Measurements from ENCODE around the gene ATP6V0E1.

The ATP6V0E1 gene

DNA sequence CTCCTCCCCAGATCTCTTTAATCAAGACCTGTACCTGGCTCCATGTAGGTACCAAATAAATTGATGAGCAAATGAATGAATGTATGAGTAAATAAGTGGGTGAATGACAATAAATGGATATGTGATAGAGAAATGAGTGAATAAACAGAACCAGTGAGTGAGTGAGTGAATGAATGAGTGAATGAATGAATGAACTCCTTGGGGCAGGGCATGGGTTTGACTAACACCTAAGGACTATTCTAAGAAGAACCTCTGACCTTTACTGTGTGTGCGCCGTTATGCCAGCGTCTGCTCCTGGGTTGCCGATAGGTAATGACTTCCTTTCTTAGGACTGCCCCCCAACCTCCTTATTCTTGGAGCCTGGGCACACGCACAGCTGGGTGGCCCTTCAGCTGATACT lies 26.1 kb upstream of the ATP6V0E1 start:
- DNase-seq, result no peak

DNA sequence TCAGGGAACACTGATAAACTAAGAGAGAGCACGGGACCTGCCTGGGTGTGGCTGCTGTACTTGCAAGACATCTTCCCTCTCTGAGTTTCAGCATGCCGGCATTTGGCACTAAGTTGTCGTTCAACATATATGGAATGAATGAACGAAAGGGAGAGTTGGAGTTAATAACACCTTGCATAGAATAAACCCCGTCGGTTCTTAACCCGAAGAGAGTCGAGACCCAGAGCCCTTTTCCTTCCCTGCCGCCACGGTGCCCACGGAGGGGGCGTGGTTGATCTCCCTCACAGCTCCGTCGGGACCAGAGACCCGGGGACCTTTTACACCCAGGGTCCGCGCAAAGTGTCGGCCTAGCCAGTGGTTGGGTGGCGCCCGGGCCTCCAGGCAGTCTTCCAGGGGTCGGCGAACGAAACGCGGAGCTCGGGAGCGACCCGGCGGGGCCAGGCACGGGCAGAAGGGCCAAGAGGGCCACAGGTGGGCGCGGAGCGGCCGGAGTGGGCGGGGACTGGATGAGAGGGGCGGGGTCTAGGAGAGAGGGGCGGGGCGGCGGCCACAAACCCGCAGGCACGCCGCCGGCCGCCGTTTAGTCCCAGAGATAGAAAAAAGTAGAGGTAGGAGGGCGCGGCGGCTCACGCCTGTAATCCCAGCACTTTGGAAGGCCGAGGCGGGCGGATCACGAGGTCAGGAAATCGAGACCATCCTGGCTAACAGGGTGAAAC lies 25.1 kb upstream of the ATP6V0E1 start:
- peak; percentile 30 to 45 for DNase-seq

DNA sequence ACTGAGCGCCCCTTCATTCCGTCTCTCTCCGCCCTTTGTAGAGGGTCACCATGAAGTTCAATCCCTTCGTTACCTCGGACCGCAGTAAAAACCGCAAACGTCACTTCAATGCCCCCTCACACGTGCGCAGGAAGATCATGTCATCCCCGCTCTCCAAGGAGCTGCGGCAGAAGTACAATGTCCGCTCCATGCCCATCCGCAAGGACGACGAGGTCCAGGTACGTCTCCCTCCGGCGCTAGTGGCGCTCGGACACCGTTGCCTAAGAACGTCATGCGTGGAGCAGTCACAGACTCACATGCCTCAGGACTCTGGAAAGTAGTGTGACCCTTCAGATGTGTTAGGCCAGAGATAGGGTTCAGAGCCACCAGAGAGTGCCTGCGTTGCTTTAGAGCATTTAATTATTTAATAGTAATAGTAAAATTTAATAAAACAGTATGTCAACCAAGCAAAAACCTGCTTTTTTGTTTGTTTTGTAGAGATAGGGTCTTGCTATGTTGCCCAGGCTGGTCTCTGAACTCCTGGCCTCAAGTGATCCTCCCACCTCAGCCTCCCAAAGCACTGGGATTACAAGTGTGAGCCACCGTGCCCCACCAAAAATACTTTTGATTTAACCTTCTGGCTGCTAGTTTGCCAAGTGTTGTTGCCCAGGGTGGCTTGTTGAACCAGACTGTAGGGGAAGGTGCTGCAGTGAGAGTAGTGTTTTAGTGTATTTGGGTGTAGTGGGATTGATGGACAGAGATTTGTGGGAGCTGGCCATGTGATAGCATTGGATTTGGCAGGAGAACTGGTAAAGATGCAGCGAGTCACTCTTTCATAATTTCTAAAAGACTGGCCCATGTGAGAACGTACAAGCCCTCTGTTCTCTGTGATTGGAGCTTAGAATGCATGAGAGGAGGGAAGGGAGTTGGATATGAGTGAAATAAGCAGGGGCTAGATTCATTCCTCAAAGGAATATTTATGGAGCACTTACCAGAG lies 23.5 kb upstream of the ATP6V0E1 start:
- DNase-seq, result no peak

DNA sequence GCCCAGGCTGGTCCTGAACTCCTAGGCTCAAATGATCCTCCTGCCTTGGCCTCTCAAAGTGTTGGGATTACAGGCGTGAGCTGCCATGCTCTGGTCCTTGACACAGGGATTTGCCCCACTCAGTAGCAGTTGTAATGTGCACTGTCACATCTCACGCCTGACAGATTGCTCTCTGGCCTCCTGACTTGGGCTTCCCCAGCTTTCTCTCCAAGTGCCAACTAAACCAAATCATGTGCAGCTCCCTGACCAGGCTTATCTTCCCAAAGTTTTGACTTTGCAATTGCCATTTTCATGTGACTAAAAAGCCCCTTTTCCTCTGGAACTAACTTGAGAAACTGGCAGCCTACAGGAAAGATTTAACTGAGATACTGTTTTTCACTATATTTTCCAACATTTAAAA lies 13.7 kb upstream of the ATP6V0E1 start:
- no peak for DNase-seq

DNA sequence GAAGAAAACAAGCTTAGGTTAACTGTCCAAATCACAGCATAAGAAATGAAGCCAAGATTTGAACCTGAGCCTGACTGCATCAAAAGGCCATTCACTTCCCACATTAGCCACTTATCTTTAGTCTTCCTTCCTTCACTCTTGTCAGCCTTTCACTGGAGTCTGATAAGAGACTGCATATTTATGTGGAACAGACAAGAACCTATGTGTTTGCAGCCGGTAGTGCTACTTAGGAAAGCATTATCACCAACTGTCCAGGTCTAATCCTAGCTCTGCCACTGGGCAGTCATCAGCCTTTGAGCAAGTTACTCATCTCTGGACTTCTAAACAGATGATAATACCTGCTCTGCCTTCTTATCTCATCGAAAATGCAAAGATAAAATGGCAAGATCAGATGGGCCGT lies 12.1 kb upstream of the ATP6V0E1 start:
- DNase-seq, result no peak

DNA sequence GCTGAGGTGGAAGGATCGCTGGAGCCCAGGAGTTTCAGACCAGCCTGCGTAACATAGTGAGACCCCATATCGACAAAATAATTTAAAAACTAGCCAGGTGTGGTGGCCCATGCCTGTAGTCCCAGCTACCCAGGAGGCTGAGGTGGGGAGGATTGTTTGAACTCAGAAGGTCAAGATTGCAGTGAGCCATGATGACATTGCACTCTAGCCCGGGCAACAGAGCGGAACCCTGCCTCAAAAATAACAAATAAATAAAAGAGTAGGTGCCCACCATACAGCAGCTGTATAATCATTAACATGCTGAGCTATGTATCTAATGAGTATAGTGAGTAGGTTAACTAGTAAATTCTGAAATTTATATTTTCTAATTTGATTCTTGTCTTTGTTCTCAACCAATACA lies 11.0 kb upstream of the ATP6V0E1 start:
- no peak for DNase-seq

DNA sequence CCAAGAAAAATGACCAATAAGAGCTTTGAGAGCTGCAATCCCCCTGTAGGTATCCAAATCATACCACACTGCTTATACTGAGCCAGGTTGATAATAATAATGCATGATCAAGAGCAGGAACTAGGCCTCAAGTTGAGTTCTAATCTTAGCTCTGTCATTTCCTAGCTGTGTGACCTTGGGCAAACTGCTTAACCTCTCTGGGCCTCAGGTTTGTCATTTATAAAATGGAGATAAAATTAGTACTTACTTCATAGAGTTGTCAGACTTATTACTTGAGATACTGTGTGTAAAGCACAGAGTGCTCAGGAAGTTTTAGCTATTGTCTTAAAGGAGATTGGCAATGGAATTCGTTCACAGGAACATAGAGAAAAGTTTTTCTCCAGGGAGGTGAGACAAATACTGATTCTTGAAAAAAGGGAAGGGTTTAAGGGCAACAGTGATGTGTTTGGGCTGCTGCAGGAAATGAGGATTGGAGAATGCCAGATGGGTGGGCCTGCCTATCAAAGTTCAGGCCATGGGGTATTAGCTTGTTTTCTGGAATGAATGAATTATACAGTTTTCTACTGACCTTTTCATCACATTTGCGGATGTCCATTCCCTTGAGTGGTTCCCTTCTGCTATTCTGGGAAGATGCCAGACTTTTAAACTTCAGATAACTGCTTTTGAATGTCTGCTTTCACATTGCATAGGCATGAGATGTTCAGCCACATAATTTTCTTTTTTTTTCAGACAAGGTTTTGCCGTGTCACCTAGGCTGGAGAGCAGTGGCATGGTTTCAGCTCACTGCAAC lies 10.2 kb upstream of the ATP6V0E1 start:
- no peak for DNase-seq

DNA sequence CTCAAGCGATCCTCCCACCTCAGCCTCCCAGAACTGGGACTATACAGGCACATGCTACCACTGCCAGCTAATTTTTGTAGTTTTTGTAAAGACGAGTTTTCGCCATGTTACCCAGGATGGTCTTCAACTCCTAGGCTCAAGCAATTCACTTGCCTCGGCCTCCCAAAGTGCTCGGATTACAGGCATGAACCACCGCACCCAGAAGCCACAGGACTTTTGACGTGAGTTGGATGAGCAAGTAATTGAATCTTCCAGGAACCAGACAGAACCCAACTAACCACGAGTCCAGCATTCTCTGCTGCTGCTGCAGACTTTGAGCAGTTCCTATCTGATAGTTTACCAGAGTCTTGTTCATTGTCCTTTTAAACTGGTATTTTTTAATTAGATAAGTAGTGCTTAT lies 9.6 kb upstream of the ATP6V0E1 start:
- DNase-seq, result no peak

DNA sequence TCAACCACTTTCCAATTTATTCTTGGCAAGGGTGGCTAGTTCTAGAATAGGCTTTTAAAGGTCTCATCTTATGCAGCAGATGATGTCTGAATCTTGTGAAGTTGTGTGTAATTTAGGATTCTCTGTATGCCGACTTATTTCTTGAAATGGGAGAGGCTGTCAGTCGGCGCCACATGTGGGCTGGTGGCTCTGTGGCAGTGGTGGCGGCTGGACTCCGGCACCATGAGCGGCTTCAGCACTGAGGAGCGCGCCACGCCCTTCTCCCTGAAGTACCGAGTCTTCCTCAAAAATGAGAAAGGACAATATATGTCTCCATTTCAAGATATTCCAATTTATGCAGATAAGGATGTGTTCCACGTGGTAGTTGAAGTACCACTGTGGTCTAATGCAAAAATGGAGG lies 8.3 kb upstream of the ATP6V0E1 start:
- no peak for DNase-seq

DNA sequence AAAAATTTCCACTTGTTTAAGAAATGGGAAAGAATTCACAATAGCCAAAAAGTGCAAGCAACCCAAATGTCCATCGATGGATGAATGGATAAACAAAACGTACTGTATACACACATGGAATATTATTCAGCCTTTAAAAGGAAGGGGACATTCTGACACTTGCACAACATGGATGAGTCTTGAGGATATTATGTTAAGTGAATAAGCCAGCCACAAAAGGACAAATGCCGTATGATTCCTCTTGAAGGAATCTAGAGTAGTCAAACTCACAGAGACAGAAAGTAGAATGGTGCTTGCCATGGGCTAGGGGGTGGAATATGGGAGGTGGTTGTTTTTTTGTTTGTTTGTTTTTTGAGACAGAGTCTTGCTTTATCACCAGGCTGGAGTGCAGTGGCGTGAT lies 3.8 kb upstream of the ATP6V0E1 start:
- no peak for DNase-seq

DNA sequence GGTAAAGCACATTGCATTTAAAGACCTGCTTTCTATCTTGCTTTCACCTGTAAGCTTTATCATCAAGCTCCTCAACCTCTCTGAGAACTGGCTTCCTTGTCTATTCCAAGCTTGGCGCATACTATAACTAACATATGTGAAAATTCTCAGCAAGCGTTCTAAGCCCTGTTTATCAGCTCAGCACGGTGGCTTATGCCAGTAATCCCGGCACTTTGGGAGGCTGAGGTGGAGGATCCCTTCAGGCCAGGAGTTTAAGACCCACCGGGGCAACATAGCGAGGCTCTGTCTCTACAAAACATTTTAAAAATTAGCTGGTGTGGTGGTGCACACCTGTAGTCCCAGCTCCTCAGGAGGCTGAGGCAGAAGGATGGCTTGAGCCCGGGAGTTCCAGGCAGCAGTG lies 1.6 kb upstream of the ATP6V0E1 start:
- DNase-seq, result no peak

DNA sequence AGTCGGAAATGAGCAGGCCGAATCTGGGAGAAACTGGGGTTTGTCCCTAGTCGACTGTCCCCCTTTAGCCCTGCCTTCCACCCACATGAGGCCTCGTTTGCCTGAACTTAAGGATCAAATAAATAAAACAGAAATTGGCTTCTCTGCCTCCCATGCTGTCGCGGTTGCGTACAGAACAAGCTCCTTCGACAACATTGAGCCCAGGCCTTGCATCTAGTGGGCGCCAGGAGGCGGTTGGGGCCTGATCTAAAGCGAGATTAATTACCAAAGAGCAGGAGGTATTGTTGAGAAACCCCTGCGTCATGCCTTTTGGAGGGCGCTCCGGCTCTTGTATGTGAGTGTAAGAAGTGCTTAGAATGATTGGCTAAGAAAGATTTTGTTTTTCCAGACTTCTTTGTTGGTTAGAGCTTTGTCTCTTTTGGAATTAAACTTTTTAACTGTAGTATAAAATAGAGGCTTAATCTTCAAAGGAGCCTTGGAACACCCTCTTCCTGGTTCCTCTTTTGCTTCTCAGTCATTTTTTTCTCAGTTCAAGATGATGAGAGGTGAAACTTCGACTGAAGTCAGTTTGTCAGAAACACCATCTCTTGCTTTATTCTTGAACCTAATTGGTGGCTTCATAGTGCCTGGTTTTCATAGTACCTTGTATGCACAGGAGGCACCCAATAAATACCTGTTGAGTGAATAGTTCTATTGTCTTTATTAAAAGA lies 828 bp downstream of the ATP6V0E1 start:
- DNase-seq, result peak; percentile 41 to 69

DNA sequence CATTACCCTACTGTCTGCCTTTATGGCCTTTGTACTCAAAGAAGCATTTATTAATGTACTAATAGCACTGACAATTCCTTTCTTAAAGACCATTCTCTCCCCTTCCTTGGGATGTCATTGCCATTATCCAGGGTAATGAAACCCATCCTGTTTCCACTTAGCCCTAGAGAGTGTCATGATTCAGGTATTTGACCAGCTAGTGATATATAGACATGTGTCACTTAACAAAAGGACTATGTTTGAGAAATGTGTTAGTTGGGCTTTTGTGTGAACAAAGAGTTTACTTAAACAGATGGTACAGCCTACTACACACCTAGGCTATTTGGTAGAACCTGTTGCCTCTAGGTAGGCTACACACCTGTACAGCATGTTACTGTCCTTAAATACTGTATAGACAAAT lies 2.0 kb downstream of the ATP6V0E1 start:
- no peak for DNase-seq

DNA sequence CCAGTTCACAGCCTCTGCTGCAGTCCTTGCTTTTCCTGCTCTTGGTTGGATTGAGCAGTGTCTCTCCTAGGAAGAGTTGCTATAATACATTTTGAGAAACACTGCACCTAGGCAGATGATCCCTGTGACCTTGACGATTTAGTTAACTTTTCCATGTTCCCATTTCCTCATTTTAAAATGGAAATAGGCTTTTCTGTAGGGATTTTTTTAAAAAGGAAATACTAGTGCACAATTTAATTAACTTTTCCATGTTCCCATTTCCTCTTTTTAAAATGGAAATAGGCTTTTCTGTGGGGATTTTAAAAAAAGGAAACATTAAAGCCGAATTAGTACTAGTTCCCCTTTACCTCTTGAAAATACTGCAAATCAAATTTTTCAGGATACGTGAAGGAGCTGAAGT lies 4.7 kb downstream of the ATP6V0E1 start:
- no peak for DNase-seq

DNA sequence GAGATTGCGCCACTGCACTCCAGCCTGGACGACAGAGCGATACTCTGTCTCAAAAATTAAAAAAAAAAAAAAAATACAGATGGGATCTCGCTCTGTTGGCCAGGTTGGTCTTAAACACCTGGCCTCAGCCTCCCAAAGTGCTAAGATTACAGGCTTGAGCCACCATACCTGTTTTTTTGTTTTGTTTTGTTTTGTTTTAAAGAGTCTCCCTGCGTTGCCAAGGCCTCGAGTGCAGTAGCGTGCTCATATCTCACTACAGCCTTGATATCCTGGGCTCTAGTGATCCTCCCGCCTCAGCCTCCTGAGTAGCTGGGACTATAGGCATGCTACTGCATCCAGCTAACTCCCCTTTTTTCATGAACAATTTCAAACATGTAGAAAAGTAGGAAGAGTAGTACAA lies 7.2 kb downstream of the ATP6V0E1 start:
- no peak for DNase-seq

DNA sequence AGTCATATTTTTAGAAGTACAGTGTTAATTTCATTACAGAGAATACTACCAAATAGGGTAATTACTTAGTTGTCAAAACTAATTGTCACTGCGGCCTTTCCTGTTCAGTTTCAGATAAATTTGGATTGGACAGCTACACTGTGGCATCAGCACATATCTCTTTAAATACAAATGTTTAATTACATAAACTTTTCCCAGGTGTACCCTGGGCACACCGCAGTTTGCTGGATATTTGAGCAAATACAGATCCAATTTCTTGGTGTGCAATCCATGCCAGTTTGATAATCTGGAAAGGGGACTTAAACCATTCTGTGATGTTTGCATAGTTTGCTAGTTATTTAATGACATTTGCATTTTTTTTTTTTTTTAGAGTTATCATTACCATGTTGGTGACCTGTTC lies 10.8 kb downstream of the ATP6V0E1 start:
- no peak for DNase-seq

DNA sequence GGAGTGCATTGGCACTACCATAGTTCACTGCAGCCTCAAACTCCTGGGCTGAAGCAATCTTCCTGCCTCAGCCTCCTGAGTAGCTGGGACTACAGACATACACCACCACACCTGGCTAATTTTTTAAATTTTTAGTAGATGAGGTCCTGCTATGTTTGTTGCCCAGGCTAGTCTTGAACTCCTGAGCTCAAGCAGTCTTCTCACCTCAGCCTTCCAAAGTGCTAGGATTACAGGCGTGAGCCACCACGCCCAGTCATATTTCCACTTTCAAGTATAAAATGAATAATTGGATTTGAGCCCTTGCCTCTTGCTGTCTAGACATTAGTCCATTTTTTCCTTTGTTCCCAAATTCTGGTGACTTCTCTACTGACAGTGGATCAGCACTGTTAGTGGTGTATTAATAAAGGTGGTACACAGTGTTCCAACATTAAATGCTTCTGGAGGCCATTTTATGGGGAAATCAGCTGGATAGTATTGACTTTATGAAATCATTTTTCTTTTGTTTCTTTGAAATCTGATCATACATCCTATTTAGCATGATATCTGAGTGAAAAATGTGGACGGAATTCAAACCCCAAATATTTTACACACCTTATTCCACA lies 15.9 kb downstream of the ATP6V0E1 start:
- no peak for DNase-seq

DNA sequence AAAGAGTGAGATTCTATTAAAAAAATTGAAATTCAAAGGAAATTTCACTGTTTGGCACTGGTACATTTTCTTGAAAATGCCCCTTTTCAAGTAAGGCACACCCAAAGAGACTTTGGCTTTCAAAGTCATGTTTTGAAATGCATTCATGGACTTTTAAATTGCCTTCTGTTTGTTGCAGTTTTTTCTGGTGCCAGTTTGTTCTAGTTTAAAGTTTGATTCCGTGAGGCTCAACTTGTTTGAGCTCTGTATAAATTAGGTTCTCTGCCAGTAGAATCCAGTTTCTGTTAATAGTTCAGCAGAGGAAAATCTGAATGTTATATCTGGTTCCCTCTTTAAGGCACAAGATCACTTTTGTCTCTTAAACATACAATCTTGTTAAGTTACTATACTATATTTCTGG lies 16.4 kb downstream of the ATP6V0E1 start:
- no peak for DNase-seq

DNA sequence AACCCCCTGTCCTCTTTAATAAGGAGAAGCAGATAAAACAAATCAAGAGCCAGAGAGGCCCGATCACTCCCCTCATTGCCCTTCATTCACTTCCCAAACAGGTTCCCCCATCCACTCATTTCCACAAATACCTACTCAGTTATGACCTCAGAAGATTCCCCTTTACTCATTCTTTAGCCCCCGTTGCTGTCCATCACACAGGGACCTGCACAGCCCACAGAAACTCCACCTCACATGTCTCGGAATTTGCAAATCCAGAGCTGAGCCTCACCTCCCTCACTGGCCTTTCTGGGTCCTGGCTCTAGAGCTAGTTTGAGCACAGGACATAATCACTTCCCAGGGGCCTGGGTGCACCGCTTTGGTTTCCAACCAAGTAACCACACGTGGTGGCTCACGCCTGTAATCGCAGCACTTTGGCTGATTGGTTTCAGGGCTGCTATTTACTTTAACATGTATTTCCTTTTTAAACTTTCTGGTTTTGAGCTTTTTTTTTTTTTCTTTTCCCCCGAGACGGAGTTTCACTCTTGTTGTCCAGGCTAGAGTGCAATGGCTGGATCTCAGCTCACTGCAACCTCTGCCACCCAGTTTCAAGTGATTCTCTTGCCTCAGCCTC lies 17.8 kb downstream of the ATP6V0E1 start:
- DNase-seq, result no peak

DNA sequence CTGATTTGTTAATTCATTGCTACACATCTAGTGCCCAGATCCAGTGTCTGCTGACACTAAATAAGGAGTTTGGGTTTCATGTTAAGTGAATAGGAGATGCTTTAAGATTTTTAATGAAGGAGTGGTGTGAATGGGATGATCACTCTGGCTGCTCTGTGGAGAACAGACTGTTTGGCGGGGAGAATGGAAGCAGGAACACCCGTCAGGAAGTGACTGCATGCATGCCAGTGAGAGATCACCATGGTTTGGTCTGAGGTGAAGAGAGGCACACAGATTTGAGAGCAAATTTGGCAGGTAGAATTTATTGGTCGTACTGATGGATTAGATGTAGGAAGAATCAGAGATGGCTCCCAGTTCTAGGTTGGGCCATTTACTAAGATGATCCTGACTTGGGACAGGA lies 19.8 kb downstream of the ATP6V0E1 start:
- no peak for DNase-seq

DNA sequence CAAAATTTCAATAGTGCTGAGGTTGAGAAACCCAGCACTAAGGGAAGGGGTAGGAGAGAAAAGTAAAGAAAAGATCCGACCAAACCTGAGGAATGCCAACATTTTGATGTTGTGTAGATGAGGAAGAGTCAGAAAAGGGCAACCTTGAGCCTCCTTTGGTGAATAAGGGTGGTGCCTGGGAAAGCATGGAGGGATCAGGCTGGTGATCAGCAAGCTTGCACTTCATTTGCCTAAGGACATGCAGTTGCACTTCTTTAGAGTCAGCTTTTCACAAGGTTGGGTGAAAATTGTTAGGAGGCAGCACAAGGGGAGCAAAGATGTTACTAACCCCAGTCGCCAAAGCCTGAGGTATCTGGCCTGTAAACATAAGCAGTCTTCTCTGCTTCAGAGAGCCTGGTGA lies 20.4 kb downstream of the ATP6V0E1 start:
- no peak for DNase-seq

DNA sequence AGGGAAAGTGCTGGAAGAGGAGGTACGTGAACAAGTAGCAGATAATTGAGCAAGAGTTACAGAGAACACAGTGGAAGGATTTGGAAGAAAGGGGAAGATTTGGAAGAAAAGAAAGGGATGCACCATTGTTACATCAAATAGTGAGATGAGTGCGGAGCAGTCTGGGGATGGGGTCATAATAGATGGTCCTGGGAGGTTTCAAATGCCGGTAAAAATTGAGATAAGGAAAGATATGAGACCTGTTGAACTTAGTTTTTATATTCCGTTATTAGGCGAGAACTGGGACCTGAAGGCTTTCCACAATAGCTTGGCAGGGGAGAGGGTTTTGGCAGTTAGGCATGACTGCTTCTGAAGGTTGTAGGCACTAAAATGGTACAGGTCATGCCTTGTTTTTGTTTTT lies 20.9 kb downstream of the ATP6V0E1 start:
- no peak for DNase-seq
